Right lobe of liver (tissue), 4 donors: ENCODE results near the gene COTL1.
"Not testable (repeated sequence)": the region's sequence is repeated elsewhere in the genome, so short reads cannot be mapped to it uniquely, and the experiment has no call there.

Experiments used
- POLR2A ChIP-seq: fragments of 450-650 bp; IDR thresholded peaks from one replicate; pipeline ENCODE4 v1.6.1; 2017; ENCODE audit warnings: antibody characterized with exemption, mild to moderate bottlenecking
- TF ChIP-seq, protein P1 (sequence below), 4 donors: fragments of 200-600 bp in 3 of 4; fragments of 450-650 bp in 1 of 4; IDR thresholded peaks; one replicate each; pipeline versions ENCODE4 v1.5.1 to v1.8.0; 2016 to 2022; ENCODE audit warnings: antibody characterized with exemption in 4 of 4, mild to moderate bottlenecking in 2 of 4
- donor health status: DM: no; HTN: no; CAD: no.
- donor health status: DM: no; HTN: no; CAD: no.
- donor health status: DM: no; HTN: yes; CAD: no.

DNA sequence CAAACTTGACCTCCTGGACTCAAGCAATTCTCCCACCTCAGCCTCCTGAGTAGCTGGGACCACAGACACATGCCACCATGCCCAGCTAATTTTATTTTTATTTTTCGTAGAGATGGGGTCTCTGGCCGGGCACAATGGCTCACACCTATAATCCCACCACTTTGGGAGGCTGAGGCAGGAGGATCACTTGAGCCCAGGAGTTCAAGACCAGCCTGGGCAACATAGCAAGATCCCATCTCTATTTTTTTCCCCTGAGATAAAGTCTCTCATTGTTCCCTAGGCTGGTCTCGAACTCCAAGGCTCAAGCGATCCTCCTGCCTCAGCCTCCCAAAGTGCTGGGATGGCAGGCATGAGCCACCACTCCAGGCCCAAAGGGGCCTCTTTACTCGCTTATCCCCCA, 59.0 kb downstream of the COTL1 start:
- TF ChIP-seq, protein P1, sequence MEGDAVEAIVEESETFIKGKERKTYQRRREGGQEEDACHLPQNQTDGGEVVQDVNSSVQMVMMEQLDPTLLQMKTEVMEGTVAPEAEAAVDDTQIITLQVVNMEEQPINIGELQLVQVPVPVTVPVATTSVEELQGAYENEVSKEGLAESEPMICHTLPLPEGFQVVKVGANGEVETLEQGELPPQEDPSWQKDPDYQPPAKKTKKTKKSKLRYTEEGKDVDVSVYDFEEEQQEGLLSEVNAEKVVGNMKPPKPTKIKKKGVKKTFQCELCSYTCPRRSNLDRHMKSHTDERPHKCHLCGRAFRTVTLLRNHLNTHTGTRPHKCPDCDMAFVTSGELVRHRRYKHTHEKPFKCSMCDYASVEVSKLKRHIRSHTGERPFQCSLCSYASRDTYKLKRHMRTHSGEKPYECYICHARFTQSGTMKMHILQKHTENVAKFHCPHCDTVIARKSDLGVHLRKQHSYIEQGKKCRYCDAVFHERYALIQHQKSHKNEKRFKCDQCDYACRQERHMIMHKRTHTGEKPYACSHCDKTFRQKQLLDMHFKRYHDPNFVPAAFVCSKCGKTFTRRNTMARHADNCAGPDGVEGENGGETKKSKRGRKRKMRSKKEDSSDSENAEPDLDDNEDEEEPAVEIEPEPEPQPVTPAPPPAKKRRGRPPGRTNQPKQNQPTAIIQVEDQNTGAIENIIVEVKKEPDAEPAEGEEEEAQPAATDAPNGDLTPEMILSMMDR (IDR thresholded peaks at IDR 0.05), result not testable (repeated sequence)
- TF ChIP-seq POLR2A, result not testable (repeated sequence)
